Prostate gland (tissue), 2 donors: ENCODE measurements around the gene ABCB11.

ENCODE experiments used
- POLR2A ChIP-seq: fragments of 450-650 bp; IDR thresholded peaks from one replicate; pipeline ENCODE4 v1.6.1; 2016; ENCODE audit warnings: antibody characterized with exemption, mild to moderate bottlenecking
- POLR2AphosphoS5 ChIP-seq: sonication (generic); formaldehyde crosslinking; IDR thresholded peaks from one replicate; pipeline ENCODE4 v1.6.1; 2017; ENCODE audit warnings: antibody characterized with exemption
- TF ChIP-seq, protein P1 (sequence below), 4 experiments: fragments of 200-600 bp in 2 of 4; fragments of 450-650 bp in 2 of 4; sonication (generic) in 2 of 4; IDR thresholded peaks; 1 replicate in 3 of 4; 2 replicates in 1 of 4; pipeline ENCODE4 v1.5.1; 2016 to 2019; ENCODE audit warnings: antibody characterized with exemption in 4 of 4, mild to moderate bottlenecking in 2 of 4, moderate library complexity in 2 of 4

DNA sequence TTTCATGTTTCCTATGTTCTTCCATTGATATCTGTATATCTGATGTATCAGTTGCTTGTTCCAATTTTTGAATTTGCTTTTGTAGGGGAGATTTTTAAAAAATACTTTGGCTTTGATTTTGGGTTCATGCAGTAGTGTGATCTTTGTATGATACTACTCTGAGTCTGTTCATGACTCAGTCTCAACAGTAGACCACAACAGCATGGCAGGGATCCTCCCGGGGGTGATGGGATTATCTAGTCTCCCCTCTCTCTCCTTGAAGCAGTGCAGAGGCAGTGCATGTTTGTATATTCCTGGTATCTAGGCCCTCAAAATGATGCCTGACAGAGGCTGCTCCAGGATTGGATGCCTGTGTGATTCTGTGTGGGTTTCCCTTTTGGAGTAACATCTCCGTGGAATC is 74.7 kb downstream of the ABCB11 start:
- TF ChIP-seq, protein P1, sequence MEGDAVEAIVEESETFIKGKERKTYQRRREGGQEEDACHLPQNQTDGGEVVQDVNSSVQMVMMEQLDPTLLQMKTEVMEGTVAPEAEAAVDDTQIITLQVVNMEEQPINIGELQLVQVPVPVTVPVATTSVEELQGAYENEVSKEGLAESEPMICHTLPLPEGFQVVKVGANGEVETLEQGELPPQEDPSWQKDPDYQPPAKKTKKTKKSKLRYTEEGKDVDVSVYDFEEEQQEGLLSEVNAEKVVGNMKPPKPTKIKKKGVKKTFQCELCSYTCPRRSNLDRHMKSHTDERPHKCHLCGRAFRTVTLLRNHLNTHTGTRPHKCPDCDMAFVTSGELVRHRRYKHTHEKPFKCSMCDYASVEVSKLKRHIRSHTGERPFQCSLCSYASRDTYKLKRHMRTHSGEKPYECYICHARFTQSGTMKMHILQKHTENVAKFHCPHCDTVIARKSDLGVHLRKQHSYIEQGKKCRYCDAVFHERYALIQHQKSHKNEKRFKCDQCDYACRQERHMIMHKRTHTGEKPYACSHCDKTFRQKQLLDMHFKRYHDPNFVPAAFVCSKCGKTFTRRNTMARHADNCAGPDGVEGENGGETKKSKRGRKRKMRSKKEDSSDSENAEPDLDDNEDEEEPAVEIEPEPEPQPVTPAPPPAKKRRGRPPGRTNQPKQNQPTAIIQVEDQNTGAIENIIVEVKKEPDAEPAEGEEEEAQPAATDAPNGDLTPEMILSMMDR (IDR thresholded peaks at IDR 0.05), result no peak
- TF ChIP-seq POLR2AphosphoS5 (no peak), POLR2A (no peak)
